B cell (primary cell): ENCODE measurements around the gene PLCXD3.

Experiments
- CTCF ChIP-seq: fragments of 200-600 bp; IDR thresholded peaks from one replicate; pipeline ENCODE4 v1.8.0; 2022; ENCODE audit warnings: antibody characterized with exemption, mild to moderate bottlenecking
- EZH2 ChIP-seq: IDR thresholded peaks from 2 replicates; pipeline ENCODE4 v1.6.1; 2012; ENCODE audit warnings: borderline replicate concordance, low read depth, mild to moderate bottlenecking, moderate library complexity, low read length; ENCODE audit not compliant: insufficient read depth, poor library complexity, severe bottlenecking

- TF ChIP-seq CTCF (no peak), EZH2 (no peak)
Measured at GRCh38 chr5:41465493-41466171, 44.8 kb downstream of the PLCXD3 start.
